ENCODE results near the gene PARD3.

Gene PARD3

DNA sequence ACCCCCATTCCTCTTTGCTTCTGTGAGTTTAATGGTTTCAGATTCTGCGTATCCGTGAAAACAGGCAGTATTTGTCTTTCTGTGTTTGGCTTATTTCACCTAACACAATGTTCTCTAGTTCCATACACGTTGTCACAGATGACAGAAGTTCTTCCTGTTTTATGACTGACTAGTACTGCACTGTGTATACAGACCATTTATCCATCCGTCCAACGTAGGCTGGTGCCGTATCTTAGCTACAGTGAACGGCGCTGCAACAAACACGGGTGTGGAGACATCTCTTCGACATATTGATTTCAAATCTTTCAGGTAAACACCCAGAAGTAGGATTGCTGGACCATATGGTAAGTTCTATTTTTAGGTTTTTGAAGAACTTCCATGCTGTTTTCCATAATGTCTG, 181.7 kb downstream of the PARD3 start:
- TF ChIP-seq, protein P1, sequence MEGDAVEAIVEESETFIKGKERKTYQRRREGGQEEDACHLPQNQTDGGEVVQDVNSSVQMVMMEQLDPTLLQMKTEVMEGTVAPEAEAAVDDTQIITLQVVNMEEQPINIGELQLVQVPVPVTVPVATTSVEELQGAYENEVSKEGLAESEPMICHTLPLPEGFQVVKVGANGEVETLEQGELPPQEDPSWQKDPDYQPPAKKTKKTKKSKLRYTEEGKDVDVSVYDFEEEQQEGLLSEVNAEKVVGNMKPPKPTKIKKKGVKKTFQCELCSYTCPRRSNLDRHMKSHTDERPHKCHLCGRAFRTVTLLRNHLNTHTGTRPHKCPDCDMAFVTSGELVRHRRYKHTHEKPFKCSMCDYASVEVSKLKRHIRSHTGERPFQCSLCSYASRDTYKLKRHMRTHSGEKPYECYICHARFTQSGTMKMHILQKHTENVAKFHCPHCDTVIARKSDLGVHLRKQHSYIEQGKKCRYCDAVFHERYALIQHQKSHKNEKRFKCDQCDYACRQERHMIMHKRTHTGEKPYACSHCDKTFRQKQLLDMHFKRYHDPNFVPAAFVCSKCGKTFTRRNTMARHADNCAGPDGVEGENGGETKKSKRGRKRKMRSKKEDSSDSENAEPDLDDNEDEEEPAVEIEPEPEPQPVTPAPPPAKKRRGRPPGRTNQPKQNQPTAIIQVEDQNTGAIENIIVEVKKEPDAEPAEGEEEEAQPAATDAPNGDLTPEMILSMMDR (IDR thresholded peaks at IDR 0.05), result no peak

GRCh38 chr10:34629084-34629483, 186.0 kb downstream of the PARD3 start:
- TF ChIP-seq, protein P1 (IDR thresholded peaks at IDR 0.05), result no peak

- TF ChIP-seq, protein P1 (IDR thresholded peaks at IDR 0.05), result no peak
These were observed 186.8 kb downstream of the PARD3 start for GRCh38 chr10:34628174-34628796.

GRCh38 chr10:34627741-34628140, 187.4 kb downstream of the PARD3 start:
- TF ChIP-seq, protein P1 (IDR thresholded peaks at IDR 0.05), result no peak

- TF ChIP-seq, protein P1 (IDR thresholded peaks at IDR 0.05), result no peak
These were observed 187.8 kb downstream of the PARD3 start for GRCh38 chr10:34627331-34627730.

DNA sequence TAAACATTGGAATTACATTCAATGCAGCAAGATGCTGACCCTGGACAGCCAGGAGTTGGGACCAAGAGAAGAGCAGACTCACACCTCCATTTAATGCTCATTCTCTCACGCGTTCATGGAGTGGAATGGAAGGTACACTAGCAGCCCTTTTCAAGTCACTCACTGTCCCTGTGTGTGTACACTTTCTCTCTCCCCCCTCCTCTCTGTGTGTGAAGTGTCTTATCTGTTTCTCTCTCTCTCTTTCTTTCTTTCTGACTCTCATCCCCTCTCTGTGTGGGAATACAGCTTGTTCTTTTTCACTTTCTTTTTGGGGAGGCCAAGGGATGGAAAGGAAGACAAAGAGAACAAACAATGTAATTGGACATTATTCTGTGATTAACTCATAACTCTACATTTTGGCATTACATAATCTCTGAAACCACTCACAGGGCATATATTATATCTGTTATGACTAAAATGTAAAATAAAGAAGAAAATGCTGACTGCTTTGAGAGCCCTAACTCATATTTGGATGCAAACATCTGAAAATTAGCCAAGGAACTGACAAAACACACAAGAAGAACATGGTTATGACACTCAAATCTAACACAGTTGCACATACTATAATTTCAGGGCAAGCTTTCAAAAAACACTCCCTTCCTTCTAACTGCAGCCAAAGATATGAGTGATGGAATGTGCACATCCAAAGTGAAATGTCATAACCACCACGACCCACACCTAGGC, 188.8 kb downstream of the PARD3 start:
- TF ChIP-seq, protein P1 (IDR thresholded peaks at IDR 0.05), result no peak

DNA sequence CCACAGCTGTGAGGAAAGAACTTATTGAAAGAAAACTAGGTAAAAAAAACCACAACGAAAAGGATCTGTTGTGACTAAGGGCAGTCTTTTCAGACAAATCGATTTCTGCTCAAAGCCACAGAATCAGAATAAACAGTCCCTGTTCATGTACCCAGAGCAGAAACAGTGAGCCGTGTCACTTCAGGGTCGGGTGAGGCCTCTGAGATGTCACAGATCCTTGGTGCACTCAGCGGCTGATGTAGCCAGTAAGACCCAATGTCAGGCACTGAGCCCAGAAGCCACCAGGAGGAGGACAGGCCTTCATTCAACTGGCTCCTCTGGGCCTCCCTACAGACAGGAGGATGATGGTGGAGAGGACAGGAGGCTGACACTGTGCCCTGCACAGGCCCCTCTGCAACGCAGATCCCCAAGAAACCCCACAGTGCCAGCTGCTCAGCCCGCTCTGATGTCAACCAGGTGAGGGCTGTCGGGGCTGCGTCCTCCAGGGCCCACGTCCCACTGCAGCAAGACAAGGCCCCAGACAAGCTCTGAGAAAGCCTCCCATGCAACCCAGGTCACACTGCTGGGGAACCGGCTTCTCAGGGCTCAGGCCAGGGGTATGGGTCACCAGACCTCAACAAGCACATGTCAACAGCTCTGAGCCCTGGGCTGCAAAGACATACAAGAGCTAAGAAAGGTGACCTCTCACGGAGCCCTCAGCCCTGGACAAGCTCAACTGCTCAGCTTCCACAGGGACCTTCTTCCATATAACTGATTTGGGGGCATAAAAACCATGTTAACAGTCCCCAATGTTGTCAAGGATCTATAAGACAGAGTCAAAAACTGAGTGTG, 190.6 kb downstream of the PARD3 start:
- TF ChIP-seq, protein P1 (IDR thresholded peaks at IDR 0.05), result no peak

All from LNCAP (cell line).